Activated T-cell treated with anti-CD3 and anti-CD28 coated beads, Interleukin-2, amount 50 U/mL, for 24 hours (primary cell): Measurements from ENCODE around the gene MCU.

Source experiments
- DNase-seq: peaks from one replicate; pipeline ENCODE4 v3.0.0-alpha.2; 2020
- H3K27ac Mint-ChIP-seq: 2 replicates; pipeline ENCODE4 v1.8.0; 2020; ENCODE audit warnings: mild to moderate bottlenecking, mixed read lengths
- H3K27me3 Mint-ChIP-seq: 2 replicates; pipeline ENCODE4 v1.8.0; 2020; ENCODE audit warnings: mixed read lengths
- H3K36me3 Mint-ChIP-seq: 2 replicates; pipeline ENCODE4 v1.8.0; 2020; ENCODE audit warnings: low read depth, mixed read lengths
- H3K4me1 Mint-ChIP-seq: 2 replicates; pipeline ENCODE4 v1.8.0; 2020; ENCODE audit warnings: low read depth, mixed read lengths
- H3K4me3 Mint-ChIP-seq: 2 replicates; pipeline ENCODE4 v1.8.0; 2020; ENCODE audit warnings: mild to moderate bottlenecking, moderate library complexity, mixed read lengths
- H3K9me3 Mint-ChIP-seq: 2 replicates; pipeline ENCODE4 v1.8.0; 2020; ENCODE audit warnings: mixed read lengths

The MCU gene

DNA sequence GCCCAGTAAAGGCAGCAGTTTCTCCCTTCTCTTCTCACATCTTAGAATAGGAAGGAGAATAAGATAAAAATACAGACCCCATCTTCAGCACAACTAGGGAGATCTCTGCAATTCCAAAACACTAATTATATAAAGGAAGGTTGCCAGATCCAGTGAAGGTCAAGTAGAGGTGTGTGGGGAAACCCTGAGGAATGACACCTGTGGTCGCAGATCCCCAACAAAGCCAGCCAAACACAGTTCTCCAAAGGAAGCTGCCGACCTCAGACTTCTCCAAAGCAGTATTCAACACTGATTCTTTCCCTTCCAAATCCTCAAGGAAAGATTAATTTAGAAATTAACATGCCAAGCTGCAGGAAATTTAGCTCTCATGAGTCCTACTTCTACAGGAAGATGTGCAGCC is 138.7 kb downstream of the MCU start:
- H3K4me1 Mint-ChIP-seq: peaks cover 3% of the 10 kb centered on the region
- H3K9me3 Mint-ChIP-seq: no peaks in the 10 kb centered on the region
- H3K27me3 Mint-ChIP-seq: no peaks in the 10 kb centered on the region
- no peak overlapping the region for H3K4me3 Mint-ChIP-seq
- no peak overlapping the region for H3K27ac Mint-ChIP-seq
- peaks cover 2% of the 10 kb centered on the region for H3K36me3 Mint-ChIP-seq
- no peak for DNase-seq

DNA sequence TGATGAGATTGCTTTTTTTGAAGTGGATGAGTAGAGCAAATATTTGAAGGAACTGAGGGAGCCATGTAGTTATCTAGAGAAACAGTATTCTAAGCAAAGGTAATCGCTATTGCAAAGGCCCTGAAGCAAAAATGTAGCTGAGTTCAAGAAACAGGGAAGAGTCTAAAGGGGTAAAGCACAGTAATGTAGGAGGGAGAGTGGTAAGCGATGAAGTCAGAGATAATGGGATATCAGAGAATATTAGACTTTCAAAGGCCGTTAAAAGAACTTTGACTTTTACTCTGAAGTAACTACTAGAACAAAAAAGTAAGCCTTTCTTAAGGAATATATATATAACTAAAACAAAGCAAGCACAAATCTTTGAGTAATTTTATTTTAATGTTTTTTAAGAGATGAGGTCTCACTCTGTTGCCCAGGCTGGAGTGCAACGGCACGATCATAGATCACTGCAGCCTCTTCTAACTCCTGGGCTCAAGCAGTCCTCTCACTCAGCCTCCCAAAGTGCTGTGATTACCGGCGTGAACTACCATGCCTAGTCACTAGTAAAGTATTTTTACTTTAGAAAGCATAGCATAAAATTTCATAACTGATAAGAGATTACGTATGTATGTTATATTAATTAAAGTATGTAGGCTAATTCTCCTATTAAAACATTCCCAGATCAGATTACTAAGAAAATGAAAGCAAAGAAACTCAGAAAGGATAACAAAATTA is 139.9 kb downstream of the MCU start:
- Mint-ChIP-seq H3K27me3 (no peaks in the 10 kb centered on the region), H3K4me3 (no peak overlapping the region), H3K4me1 (peaks cover 3% of the 10 kb centered on the region), H3K27ac (no peak overlapping the region), H3K9me3 (no peaks in the 10 kb centered on the region), H3K36me3 (peaks cover 2% of the 10 kb centered on the region)
- DNase-seq: no peak

DNA sequence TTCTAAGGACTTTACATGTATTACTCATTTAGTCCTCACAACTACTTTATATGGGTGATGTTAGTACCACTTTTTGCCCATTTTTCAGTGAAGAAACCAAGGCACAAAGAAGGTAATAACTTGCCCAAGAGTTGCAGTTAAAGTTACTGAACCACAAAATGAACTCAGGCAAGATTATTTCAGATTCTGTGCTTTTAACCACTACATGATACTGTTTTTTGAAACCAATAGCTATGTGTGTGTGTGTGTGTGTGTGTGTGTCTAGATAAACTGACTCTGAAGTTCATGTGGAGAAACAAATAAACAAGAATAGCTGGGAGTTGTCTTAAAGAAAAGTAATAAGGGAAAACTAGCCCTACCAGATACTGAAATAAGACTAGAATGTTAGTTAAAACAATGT is 140.8 kb downstream of the MCU start:
- H3K27ac Mint-ChIP-seq: no peak overlapping the region
- peaks cover 3% of the 10 kb centered on the region for H3K4me1 Mint-ChIP-seq
- H3K36me3 Mint-ChIP-seq: peaks cover 2% of the 10 kb centered on the region
- H3K9me3 Mint-ChIP-seq: no peaks in the 10 kb centered on the region
- H3K27me3 Mint-ChIP-seq: no peaks in the 10 kb centered on the region
- no peak overlapping the region for H3K4me3 Mint-ChIP-seq
- DNase-seq: no peak

DNA sequence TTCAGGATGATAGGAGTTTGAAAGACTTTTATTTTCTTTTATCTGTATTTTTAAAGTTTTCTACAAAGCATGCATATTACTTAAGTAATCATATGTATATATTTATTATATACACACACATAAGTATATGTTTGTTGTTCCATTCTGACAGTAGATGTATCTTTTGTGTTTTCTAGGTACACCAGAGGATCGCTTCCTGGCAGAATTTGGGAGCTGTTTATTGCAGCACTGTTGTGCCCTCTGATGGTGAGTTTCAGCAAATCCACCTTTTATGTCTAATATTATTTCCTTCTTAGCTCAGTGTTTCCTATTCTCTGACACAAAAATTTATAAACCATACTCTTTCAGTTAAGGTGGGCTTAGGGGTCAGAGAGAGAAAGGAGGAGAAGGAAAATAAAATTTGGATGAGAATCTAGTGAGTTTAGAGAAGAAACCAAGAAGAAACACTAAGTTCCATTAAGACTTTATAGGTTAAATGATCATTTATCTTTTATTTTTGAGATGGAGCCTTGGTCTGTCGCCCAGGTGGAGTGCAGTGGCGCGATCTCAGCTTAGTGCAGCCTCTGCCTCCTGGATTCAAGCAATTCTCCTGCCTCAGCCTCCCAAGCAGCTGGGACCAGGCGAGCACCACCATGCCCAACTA is 142.4 kb downstream of the MCU start:
- no peak for DNase-seq
- H3K36me3 Mint-ChIP-seq: peaks cover 2% of the 10 kb centered on the region
- H3K4me1 Mint-ChIP-seq: peaks cover 3% of the 10 kb centered on the region
- no peak overlapping the region for H3K27ac Mint-ChIP-seq
- no peaks in the 10 kb centered on the region for H3K9me3 Mint-ChIP-seq
- H3K27me3 Mint-ChIP-seq: no peaks in the 10 kb centered on the region
- H3K4me3 Mint-ChIP-seq: no peak overlapping the region

DNA sequence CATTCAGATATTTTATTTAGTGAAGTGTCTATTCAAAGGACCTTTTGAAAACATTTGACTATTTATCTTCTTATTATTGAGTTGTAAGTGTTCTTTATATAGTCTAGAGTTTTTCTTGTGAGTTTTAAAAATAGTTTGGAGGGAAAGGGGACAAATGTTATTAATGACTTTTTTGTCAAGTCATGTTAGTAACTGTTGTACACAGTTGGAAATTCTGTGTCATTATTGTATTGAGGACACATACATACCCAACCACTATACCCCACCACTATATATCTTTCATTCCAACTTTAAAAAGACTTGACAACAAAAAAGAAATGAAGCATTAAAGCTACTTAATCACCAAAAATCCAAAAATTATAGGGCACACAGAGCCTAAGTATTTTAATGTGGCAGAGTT is 148.4 kb downstream of the MCU start:
- Mint-ChIP-seq H3K36me3 (no peaks in the 10 kb centered on the region), H3K4me1 (peaks cover 6% of the 10 kb centered on the region), H3K27me3 (no peaks in the 10 kb centered on the region), H3K9me3 (no peaks in the 10 kb centered on the region), H3K27ac (no peak overlapping the region), H3K4me3 (no peak overlapping the region)
- DNase-seq: no peak

DNA sequence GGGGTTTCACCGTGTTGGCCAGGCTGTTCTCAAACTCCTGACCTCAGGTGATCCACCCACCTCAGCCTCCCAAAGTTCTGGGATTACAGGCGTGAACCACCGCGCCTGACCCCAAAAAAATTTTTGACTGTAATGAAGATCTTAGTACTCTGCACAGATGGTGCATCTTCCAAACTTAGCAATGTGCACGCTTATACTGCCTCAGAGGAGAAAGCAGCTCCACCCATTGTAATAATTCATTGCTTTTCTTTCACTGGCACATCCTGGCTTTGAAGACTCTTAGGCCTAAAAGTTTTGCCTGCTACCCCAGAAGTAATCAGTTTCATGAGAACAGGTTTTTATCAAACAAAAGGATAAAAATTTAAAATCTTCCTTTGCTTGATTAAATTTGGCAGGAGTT is 149.5 kb downstream of the MCU start:
- no peak for DNase-seq
- no peaks in the 10 kb centered on the region for H3K9me3 Mint-ChIP-seq
- H3K27me3 Mint-ChIP-seq: no peaks in the 10 kb centered on the region
- H3K36me3 Mint-ChIP-seq: no peaks in the 10 kb centered on the region
- H3K4me3 Mint-ChIP-seq: no peak overlapping the region
- peaks cover 12% of the 10 kb centered on the region for H3K4me1 Mint-ChIP-seq
- H3K27ac Mint-ChIP-seq: no peak overlapping the region

DNA sequence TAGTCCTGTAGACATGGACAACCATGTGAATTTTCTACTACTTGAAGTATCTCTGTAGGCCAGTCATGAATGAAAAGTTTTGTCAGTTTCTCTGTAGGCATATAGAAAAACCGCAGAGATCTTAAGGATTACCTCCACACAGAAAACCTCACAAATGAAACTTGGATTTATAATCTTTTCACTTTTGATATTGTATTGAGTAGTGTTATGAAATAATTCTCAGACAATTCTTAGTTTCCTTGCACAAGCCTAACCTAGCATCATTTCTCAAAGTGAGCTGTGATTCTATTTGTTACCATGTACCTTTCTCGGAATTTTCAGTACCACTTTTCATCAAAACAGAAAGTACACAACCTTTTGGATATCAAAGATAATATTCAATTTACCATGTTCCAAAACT is 150.2 kb downstream of the MCU start:
- H3K4me1 Mint-ChIP-seq: peaks cover 13% of the 10 kb centered on the region
- no peak overlapping the region for H3K27ac Mint-ChIP-seq
- H3K4me3 Mint-ChIP-seq: no peak overlapping the region
- no peaks in the 10 kb centered on the region for H3K27me3 Mint-ChIP-seq
- no peaks in the 10 kb centered on the region for H3K9me3 Mint-ChIP-seq
- H3K36me3 Mint-ChIP-seq: no peaks in the 10 kb centered on the region
- no peak for DNase-seq

DNA sequence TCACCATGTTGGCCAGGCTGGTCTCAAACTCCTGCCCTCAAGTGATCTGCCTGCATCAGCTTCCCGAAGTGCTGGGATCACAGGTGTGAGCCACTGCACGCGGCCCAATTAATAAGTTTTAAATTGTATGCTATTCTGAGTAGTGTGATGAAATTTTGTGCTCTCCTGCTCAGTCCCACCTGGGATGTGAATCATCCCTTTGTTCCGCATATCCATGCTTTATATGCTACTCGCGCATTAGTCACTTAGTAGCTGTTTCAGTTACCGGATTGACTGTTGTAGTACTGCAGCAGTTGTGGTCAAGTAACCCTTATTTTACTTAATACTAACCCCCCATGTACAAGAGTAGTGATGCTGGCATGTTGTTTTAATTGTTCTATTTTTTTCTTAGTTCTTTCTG is 154.3 kb downstream of the MCU start:
- H3K4me1 Mint-ChIP-seq: peaks cover 13% of the 10 kb centered on the region

DNA sequence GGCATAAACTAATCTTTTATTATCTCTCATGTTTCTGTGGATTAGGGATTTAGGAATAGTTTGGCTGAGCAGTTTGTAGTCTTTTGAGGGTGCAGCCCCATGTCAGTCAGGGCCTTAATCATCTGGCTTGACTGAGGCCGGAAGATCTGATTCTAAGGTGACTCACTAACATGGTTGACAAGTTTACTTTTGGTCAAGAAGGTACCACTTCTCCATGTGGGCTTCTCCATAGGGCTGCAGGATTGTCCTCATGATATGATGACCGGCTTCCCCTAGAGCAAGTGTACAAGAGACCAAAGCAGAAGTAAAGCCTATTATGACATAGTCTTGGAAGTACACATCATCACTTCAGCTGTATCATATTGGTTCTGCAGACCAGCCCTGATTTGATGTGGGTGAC is 155.7 kb downstream of the MCU start:
- Mint-ChIP-seq H3K27me3 (no peaks in the 10 kb centered on the region), H3K4me3 (no peak overlapping the region), H3K4me1 (peaks cover 7% of the 10 kb centered on the region), H3K27ac (no peak overlapping the region), H3K9me3 (no peaks in the 10 kb centered on the region), H3K36me3 (no peaks in the 10 kb centered on the region)
- no peak for DNase-seq

More for the DNA sequence above, 154.3 kb downstream of the MCU start:
- Mint-ChIP-seq H3K27ac (no peak overlapping the region), H3K9me3 (no peaks in the 10 kb centered on the region), H3K4me3 (no peak overlapping the region), H3K27me3 (no peaks in the 10 kb centered on the region), H3K36me3 (no peaks in the 10 kb centered on the region)
- DNase-seq: no peak

DNA sequence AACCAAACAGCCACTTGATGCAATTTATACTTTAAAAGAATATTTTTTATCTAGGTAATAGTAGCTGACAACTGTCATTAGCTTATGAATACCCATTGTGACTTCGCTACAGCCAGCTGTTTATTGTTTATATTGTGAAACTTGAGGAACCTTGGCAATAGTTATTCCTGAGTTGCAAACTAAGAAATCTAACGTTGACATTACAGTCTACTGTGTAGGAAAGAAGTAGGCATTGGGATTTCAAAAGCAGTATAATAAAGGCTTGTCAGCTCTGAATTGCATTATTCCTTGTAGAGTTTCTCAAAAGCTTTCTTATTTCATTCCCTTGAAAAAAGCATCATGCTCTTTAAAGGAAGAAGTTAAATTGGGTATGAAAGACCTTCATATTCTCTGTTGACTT is 158.9 kb downstream of the MCU start:
- no peak for DNase-seq
- Mint-ChIP-seq H3K4me3 (no peak overlapping the region), H3K27me3 (no peaks in the 10 kb centered on the region), H3K9me3 (no peaks in the 10 kb centered on the region), H3K36me3 (no peaks in the 10 kb centered on the region), H3K27ac (no peak overlapping the region), H3K4me1 (peaks cover 5% of the 10 kb centered on the region)

DNA sequence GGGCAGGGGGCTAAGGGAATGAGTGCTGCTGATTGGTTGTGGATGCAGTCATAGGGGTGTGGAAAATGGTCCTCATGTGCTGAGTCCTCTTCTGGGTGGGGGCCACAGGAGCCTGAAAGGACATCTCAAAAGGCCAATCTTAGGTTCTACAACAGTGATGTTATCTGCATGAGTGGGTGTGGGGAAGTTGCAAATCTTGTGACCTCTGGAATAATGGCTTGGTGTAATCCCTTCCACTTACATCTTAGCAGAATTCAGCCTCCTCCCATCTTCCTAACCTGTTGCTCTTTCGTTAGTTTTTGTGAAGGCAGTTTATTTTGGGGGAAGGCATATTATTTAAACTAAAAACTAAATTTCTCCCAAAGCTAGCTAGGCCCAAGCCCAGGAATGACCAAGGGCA is 159.6 kb downstream of the MCU start:
- no peak overlapping the region for H3K4me3 Mint-ChIP-seq
- DNase-seq: no peak
- no peak overlapping the region for H3K27ac Mint-ChIP-seq
- no peaks in the 10 kb centered on the region for H3K9me3 Mint-ChIP-seq
- no peaks in the 10 kb centered on the region for H3K27me3 Mint-ChIP-seq
- H3K36me3 Mint-ChIP-seq: no peaks in the 10 kb centered on the region
- peaks cover 2% of the 10 kb centered on the region for H3K4me1 Mint-ChIP-seq

DNA sequence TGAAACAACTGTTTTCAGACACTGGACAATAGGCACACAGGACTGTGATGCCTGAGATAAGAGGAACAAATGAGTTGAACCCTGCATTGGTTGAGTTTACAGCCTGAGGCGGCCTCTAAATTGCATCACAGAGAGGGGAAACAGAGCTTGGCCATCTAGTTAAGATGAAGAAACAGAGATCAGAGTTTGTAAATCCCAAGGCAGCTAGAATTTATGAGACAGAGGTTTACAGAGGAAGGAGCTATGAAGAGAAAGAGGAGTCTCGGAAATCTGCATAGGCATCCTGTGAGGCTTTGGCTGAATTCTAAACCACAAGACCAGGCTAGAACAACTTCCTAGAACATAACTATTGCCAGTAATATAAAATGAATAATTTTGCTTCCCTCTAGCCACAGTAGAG is 160.6 kb downstream of the MCU start:
- Mint-ChIP-seq H3K36me3 (no peaks in the 10 kb centered on the region), H3K9me3 (no peaks in the 10 kb centered on the region), H3K27ac (no peak overlapping the region), H3K4me3 (no peak overlapping the region), H3K4me1 (no peaks in the 10 kb centered on the region), H3K27me3 (no peaks in the 10 kb centered on the region)
- DNase-seq: no peak

DNA sequence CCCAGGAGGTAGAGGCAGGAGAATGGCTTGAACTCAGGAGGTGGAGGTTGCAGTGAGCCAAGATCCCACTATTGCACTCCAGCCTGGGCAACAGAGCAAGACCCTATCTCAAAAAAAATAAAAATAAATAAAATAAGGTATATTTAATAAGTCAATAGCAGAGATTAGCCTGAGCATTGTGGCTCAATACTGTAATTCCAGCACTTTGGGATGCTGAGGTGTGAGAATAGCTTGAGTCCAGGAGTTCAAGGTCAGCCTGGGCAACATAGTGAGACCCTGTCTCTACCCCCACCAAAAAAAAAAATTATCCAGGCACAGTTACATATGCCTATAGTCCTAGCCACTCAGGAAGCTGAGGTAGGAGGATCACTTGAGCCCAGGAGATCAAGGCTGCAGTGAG is 163.2 kb downstream of the MCU start:
- no peaks in the 10 kb centered on the region for H3K9me3 Mint-ChIP-seq
- H3K4me3 Mint-ChIP-seq: no peak overlapping the region
- DNase-seq: no peak

DNA sequence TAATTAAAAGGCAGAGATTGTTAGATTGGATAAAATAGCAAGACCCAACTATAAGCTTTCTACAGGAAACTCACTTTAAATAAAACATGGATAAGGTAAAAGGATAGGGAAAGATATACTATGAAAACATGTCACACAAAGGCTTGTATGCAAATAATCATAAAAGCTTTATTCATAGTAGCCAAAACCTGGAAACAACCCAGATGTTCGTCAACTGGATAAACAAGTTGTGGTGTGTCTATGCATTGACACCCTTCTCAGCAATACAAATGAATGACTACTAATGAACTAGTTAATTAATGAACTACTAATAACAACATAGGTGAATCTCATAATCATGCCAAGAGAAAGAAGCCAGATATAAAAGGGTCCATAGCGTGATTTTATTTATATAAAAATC is 163.8 kb downstream of the MCU start:
- H3K36me3 Mint-ChIP-seq: peaks cover 10% of the 10 kb centered on the region

More for the DNA sequence above, 163.2 kb downstream of the MCU start:
- H3K4me1 Mint-ChIP-seq: no peaks in the 10 kb centered on the region
- no peaks in the 10 kb centered on the region for H3K27me3 Mint-ChIP-seq
- no peak overlapping the region for H3K27ac Mint-ChIP-seq
- peaks cover 5% of the 10 kb centered on the region for H3K36me3 Mint-ChIP-seq

DNA sequence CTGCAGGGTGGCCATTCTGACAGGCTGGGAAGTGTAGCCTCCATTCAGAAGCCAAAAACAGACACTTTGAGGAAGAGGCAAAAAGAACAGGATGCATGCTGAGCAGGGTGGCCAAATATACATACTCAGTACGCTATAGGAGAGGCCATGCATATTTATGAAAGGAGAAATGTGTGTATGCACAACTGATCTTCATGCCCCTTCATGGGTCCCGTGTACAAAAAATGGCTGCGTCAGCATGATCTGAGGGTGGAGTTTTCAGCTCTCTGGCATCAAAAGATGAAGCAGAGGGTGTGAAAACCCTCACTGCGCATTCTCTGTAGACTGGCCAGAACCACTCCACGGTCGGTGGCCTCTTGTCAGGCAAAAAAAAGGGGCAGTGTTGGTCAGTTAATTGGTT is 166.1 kb downstream of the MCU start:
- Mint-ChIP-seq H3K9me3 (no peaks in the 10 kb centered on the region), H3K4me3 (no peak overlapping the region), H3K36me3 (peaks cover 22% of the 10 kb centered on the region), H3K4me1 (no peaks in the 10 kb centered on the region), H3K27ac (no peak overlapping the region), H3K27me3 (no peaks in the 10 kb centered on the region)
- no peak for DNase-seq

More for the DNA sequence above, 163.8 kb downstream of the MCU start:
- no peaks in the 10 kb centered on the region for H3K27me3 Mint-ChIP-seq
- H3K4me3 Mint-ChIP-seq: no peak overlapping the region
- H3K27ac Mint-ChIP-seq: no peak overlapping the region
- H3K9me3 Mint-ChIP-seq: no peaks in the 10 kb centered on the region
- DNase-seq: no peak
- H3K4me1 Mint-ChIP-seq: no peaks in the 10 kb centered on the region
